ENCODE measurements around the gene CDH23.

The CDH23 gene

GRCh38 chr10:71565284-71566000, 168.7 kb downstream of the CDH23 start:
- DNase-seq (ENCODE audit: low read depth), result no peak

DNA sequence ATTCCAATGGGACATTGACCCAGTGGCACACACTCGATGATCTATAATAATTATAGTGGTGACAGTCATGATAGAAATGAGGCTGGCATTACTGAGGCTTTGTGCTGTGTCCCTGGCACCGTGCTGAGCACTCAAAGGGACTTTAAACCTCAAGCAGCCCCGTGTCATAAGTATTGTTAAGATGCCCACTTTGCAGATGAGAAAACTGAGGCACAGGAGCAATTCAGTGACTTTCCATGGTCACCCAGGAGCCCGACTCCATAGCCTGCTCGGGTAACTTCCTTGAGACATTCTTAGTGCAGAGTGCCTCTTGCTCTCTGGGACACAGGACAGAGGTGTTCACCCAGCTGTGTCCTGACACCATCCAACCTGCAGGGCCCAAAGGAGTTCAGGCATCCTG, 170.3 kb downstream of the CDH23 start:
- DNase-seq (ENCODE audit: low read depth), result no peak

DNA sequence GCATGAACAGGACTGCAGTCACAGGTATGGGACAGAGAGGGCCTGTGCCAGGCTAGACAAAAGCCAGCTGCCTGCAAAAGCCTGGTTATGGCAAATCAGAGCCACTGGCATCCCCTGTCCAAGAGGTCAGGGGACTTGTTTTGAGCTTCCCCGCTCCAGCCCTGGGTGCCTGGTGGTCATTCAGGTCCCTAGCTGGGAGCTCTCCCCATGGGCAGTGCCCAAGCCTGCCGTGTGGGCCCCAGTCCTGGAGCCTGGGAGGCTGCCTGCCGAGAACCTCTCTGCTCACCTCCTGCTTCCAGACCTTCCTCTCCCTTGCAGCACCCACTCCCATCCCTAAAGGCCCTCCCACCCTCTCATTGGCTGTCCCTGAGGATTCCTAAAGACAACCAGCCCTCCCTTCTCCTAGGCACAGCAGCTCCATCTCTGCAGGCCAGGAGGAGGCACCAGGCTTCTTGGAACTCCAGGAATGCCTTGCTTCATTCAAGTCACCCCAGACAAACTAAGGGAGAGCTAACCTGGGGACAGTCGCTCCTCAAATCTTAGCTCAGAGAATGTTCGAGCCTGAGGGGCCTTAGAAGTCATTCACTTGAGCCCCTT, 172.3 kb downstream of the CDH23 start:
- DNase-seq (ENCODE audit: low read depth), result no peak

- no peak for DNase-seq (ENCODE audit: low read depth)
Observed at GRCh38 chr10:71569775-71570588, 173.3 kb downstream of the CDH23 start.

DNA sequence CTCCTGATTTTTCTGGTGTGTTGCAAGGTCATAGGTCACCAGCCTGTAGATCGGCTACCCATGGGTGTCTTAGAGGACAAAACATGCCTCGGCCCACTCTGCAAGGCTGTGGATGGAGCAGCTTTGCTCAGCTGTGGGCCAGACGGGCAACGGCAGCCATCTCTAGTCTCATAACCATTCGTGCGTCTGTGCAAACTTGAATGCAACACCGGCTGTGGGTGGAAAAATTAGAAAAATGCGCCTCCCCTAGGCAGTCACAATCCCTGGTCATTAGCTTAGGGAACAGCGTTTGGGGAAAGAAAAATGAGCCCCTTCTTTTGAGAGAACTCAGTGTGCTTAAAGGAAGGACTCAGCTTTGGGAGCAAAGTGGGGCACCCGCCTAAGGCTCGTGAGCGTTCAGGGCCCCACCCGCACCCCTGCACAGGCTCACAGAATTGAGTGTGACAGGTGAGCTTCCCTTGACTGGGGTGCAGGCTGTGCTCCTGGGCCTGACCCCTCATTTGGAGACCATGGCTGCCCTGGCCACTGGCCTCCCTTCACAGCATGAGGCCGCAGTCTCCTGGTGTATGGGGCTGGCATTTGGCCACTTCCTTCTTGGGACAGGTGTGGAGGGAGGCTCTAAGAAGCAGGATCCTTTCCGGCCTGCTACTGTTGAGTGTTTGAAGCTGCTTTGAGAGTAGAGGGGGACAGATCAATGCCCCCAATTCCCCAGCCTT, 174.9 kb downstream of the CDH23 start:
- DNase-seq (ENCODE audit: low read depth), result no peak

DNA sequence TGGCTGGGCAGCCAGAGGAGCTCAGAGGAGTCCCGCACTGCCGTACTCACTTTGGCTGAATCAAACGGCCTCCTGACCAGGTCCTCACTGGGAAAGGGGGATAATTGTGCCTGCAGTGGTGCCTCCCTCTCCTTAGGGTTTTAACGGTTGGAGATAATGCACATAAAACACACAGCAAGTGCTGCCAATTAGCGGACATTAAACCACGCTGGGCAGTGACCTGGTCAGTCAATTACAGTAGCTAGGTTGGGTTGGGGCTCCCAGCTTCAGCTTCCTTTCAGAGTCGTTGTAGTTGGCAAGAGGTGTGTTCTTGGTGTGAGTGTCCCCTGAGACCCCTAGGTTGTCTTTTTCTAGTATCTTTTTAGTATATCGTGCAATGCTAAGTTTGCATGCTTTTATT, 176.2 kb downstream of the CDH23 start:
- no peak for DNase-seq (ENCODE audit: low read depth)

GRCh38 chr10:71573562-71574518, 177.1 kb downstream of the CDH23 start:
- DNase-seq (ENCODE audit: low read depth), result no peak

GRCh38 chr10:71575451-71575850, 178.7 kb downstream of the CDH23 start:
- DNase-seq (ENCODE audit: low read depth), result no peak

DNA sequence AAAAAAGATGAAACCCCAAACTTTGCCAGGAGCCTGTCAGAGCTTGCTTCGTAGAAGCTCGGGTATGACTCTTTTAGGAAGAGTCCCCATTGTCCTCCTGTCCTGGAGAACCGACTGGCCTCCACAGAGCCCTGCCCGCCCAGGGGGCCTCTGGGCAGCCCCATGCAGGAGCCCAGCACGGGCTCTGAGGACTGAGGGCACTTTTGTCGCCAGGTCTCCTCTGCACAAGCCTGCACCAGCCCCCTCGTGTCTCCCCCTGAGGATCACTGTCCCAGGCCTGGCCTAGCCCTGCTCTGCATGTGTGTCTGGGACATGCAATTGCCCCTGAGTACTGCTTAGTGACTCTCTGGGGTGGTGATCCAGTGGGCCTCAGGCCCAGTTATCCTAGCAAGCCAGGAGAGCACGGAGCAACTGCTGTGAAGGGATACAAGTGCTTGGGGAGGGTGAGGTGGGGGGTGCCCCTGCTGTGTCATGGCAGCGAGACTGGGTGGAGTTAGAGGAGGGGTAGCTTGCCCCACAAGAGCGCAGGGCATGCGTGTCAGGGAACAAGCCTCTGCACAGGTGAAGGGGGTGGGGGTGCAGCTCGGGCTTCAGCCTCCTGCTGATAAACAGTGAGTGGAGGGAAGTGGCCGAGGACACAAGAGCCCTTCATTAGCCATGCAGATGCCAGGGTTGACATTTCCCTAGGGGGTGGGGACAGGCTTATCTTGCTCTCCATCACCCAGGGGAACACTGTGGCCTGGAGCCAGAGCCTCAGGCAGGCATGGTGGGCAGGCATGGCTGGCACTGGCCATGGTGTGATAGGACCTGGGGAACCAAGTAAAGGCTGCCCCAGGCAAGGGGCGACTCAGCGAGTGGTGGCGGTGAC, 179.4 kb downstream of the CDH23 start:
- no peak for DNase-seq (ENCODE audit: low read depth)

DNA sequence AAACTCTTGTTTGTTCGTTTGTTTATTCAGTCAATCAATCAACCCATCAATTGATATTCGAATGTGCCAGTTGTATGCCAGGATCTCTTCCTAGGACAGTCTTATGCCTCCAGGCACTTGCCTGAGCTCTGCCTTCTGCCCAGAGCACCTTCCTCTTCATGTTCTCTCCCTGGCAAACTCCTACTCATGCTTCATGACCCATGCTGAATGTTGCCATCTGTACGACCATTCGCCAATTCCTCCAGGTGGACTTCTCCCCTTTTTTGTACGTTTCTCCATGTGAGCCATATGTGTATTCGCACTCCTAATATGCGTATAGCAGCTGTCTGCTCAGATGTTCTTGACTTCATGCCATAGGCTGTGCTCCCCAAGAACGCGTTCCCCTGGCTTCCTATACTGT, 180.1 kb downstream of the CDH23 start:
- DNase-seq (ENCODE audit: low read depth), result no peak

GRCh38 chr10:71577345-71577744, 180.6 kb downstream of the CDH23 start:
- no peak for DNase-seq (ENCODE audit: low read depth)

GRCh38 chr10:71578069-71578468, 181.3 kb downstream of the CDH23 start:
- DNase-seq (ENCODE audit: low read depth), result no peak

GRCh38 chr10:71579668-71580067, 182.9 kb downstream of the CDH23 start:
- DNase-seq (ENCODE audit: low read depth), result no peak

GRCh38 chr10:71580415-71580814, 183.7 kb downstream of the CDH23 start:
- no peak for DNase-seq (ENCODE audit: low read depth)

DNA sequence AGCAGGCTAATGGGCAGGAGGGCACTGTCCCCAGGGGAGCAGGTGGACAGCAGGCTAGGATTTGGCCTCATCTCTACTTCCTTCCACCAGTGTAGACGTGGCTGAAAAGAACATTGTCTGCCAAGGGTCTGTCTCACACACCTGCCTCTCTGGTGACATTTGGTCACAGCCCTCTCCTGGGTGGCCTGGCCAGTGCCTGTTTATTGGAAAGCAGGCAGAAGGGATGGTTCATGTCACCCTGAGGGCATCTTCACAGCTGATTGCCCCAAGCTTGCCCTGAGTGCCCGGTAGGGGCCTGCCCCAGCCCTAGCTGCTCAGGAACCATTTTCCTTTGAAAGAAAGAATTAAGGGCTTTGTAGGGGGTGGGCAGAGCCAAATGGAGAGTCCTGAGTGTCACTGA, 184.2 kb downstream of the CDH23 start:
- no peak for DNase-seq (ENCODE audit: low read depth)

- no peak for DNase-seq (ENCODE audit: low read depth)
Observed at GRCh38 chr10:71581376-71581775, 184.7 kb downstream of the CDH23 start.

- no peak for DNase-seq (ENCODE audit: low read depth)
Observed at GRCh38 chr10:71582019-71582418, 185.3 kb downstream of the CDH23 start.

DNA sequence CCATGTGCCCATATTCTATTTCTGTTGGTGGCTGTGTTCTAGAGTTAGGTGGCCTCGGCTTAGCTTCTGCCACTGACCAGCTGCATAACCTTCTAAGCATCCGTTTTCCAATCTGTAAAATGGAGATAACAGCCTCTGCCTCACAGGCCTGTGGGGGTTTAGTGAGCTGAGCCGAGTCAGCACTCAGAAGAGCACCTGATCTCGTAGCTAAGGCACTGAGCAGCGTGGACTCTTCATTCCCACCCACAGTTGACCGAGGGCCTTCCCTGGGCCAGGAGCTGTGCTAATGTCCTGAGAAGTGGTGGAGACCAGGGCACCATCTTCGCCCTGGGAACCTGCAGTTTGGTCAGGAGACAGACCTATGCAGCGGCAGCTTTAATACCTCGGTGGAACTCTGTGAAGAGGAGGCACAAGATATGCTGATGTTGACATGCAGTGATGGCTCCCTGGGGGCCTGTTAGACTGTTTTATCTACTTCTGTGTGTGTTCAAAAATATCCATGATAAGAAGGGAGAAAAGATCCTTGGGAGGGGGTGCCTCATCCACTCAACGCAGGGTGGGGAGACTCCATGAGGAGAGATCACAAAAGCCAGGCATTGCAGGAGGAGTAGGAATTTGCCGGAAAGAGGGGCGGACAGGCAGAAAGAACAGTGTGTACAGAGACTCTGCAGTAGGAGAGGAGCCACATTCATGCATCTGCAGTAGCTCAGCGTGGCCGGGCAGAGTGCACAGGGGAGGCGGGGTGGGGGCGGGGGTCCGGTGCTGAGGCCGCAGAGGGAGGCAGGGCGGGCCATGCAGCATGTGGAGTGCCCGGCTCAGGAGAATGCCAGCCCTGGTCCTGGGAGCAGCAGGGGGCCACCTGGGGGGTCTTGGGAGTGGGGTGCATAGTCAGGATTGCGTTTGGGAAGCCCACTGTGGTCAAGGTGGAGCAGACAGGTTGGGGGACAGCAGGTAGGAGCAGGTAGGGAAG, 186.1 kb downstream of the CDH23 start:
- DNase-seq (ENCODE audit: low read depth), result no peak

DNA sequence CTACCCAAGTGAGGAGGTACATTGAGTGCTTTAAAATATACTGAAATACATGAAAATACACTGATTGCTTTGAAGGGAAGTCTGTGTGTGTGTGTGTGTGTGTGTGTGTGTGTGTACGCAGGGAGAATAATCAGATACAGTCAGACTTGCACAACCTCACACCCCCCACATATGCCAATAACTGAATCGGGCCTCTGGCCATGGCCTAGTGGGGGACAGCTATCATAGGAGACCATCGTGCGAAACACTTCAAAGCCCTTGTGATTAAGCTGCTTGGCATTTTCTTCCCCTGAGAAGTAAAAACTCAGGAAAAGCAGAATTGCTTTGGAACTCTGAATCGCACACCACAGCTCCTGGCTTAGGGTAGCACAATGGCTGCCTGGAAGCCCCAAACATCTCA, 187.7 kb downstream of the CDH23 start:
- peak; percentile 48 for DNase-seq (ENCODE audit: low read depth)
